Measurements from ENCODE around the gene SHLD1. TPM values are rescaled to one million over a fixed set of nuclear protein-coding genes. Genes with fewer than 3 reads are reported as not detected.
"Not testable (repeated sequence)": the region's sequence is repeated elsewhere in the genome, so short reads cannot be mapped to it uniquely, and the experiment has no call there.

SHLD1 gene
- total RNA-seq, 1 donor from 2014 or later, result 3.1 TPM

- Mint-ChIP-seq H3K9me3 (ENCODE audit: low read depth) (no peaks in the 10 kb centered on the region), H3K4me3 (ENCODE audit: unreplicated experiment) (no peak overlapping the region), H3K27ac (ENCODE audit: unreplicated experiment) (no peak overlapping the region), H3K27me3 (ENCODE audit: low read depth) (peaks cover 18% of the 10 kb centered on the region), H3K4me1 (ENCODE audit: low read depth) (no peaks in the 10 kb centered on the region), H3K36me3 (ENCODE audit: low read depth) (no peaks in the 10 kb centered on the region)
- TF ChIP-seq CTCF (IDR thresholded peaks at IDR 0.05), result no peak
- DNase-seq (ENCODE audit: low spot score), result no peak
These were observed 12.6 kb upstream of the SHLD1 start for GRCh38 chr20:5737619-5737953.

GRCh38 chr20:5737966-5738365 is 12.2 kb upstream of the SHLD1 start:
- no peak for TF ChIP-seq CTCF (IDR thresholded peaks at IDR 0.05)
- no peak for DNase-seq (ENCODE audit: low spot score)
- H3K4me1 Mint-ChIP-seq (ENCODE audit: low read depth), result no peaks in the 10 kb centered on the region
- H3K36me3 Mint-ChIP-seq (ENCODE audit: low read depth), result no peaks in the 10 kb centered on the region
- H3K27ac Mint-ChIP-seq (ENCODE audit: unreplicated experiment), result no peak overlapping the region
- no peaks in the 10 kb centered on the region for H3K9me3 Mint-ChIP-seq (ENCODE audit: low read depth)
- no peak overlapping the region for H3K4me3 Mint-ChIP-seq (ENCODE audit: unreplicated experiment)
- peaks cover 18% of the 10 kb centered on the region for H3K27me3 Mint-ChIP-seq (ENCODE audit: low read depth)

GRCh38 chr20:5740643-5741042 is 9.6 kb upstream of the SHLD1 start:
- H3K4me3 Mint-ChIP-seq (ENCODE audit: unreplicated experiment); DNase-seq (ENCODE audit: low spot score); H3K36me3 Mint-ChIP-seq (ENCODE audit: low read depth); H3K27ac Mint-ChIP-seq (ENCODE audit: unreplicated experiment); H3K9me3 Mint-ChIP-seq (ENCODE audit: low read depth); H3K4me1 Mint-ChIP-seq (ENCODE audit: low read depth): not testable (repeated sequence)
- peaks cover 11% of the 10 kb centered on the region for H3K27me3 Mint-ChIP-seq (ENCODE audit: low read depth)

GRCh38 chr20:5741089-5741488 is 9.1 kb upstream of the SHLD1 start:
- no peak for TF ChIP-seq CTCF (IDR thresholded peaks at IDR 0.05)
- no peak for DNase-seq (ENCODE audit: low spot score)
- no peak overlapping the region for H3K27ac Mint-ChIP-seq (ENCODE audit: unreplicated experiment)

GRCh38 chr20:5742041-5742440 is 8.2 kb upstream of the SHLD1 start:
- Mint-ChIP-seq H3K36me3 (ENCODE audit: low read depth) (no peaks in the 10 kb centered on the region), H3K27ac (ENCODE audit: unreplicated experiment) (no peak overlapping the region), H3K4me1 (ENCODE audit: low read depth) (no peaks in the 10 kb centered on the region), H3K9me3 (ENCODE audit: low read depth) (no peaks in the 10 kb centered on the region), H3K27me3 (ENCODE audit: low read depth) (peaks cover 9% of the 10 kb centered on the region), H3K4me3 (ENCODE audit: unreplicated experiment) (no peak overlapping the region)
- TF ChIP-seq CTCF (IDR thresholded peaks at IDR 0.05), result no peak
- no peak for DNase-seq (ENCODE audit: low spot score)

More at GRCh38 chr20:5741089-5741488, 9.1 kb upstream of the SHLD1 start:
- no peaks in the 10 kb centered on the region for H3K4me1 Mint-ChIP-seq (ENCODE audit: low read depth)
- no peaks in the 10 kb centered on the region for H3K9me3 Mint-ChIP-seq (ENCODE audit: low read depth)
- no peaks in the 10 kb centered on the region for H3K36me3 Mint-ChIP-seq (ENCODE audit: low read depth)
- no peak overlapping the region for H3K4me3 Mint-ChIP-seq (ENCODE audit: unreplicated experiment)
- peaks cover 7% of the 10 kb centered on the region for H3K27me3 Mint-ChIP-seq (ENCODE audit: low read depth)

GRCh38 chr20:5745416-5746030 is 4.7 kb upstream of the SHLD1 start:
- peaks cover 3% of the 10 kb centered on the region for H3K9me3 Mint-ChIP-seq (ENCODE audit: low read depth)
- DNase-seq (ENCODE audit: low spot score), result no peak
- no peak overlapping the region for H3K27ac Mint-ChIP-seq (ENCODE audit: unreplicated experiment)
- H3K4me1 Mint-ChIP-seq (ENCODE audit: low read depth), result peaks cover 3% of the 10 kb centered on the region
- H3K36me3 Mint-ChIP-seq (ENCODE audit: low read depth), result peaks cover 2% of the 10 kb centered on the region
- peaks cover 5% of the 10 kb centered on the region for H3K27me3 Mint-ChIP-seq (ENCODE audit: low read depth)
- no peak overlapping the region for H3K4me3 Mint-ChIP-seq (ENCODE audit: unreplicated experiment)
- no peak for TF ChIP-seq CTCF (IDR thresholded peaks at IDR 0.05)
